ENCODE measurements around the gene TIRAP. TPM values are rescaled to one million over a fixed set of nuclear protein-coding genes. Genes with fewer than 3 reads are reported as not detected.

Gene TIRAP
- polyA plus RNA-seq, 2 donors: 2.8 to 4.1 TPM

DNA sequence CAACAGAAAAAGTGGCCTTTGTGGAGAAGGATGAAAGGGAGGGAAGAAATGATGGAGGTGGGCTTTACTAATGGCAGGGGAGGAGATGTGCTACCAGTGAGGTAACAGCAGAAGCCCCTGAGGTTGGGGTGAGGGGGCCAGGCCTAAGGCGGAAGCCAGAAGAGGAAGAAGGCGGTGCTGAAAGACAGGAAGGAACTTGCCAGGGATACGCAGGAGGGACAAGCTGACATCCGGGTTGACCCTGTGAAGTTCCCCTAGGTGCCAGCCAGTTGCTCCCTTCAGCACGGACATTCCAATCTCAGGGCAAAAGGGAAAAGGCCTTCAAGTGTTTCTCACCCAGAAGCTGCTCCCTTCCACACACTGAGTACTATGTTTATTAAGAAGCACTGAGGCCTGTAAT lies 2.3 kb upstream of the TIRAP start:
- Histone ChIP-seq H3K27ac (ENCODE audit: low read depth in 2 of 2, low read length in 1 of 2) (no peak overlapping the region), H3K4me3 (ENCODE audit: low read depth in 1 of 2, low read length in 2 of 2) (no peak overlapping the region), H3K4me1 (ENCODE audit: control insufficient read depth in 2 of 2, insufficient read depth in 2 of 2, low read length in 1 of 2) (peaks cover 3 to 5% of the 10 kb centered on the region in 2 donors), H3K36me3 (ENCODE audit: control insufficient read depth in 2 of 2, insufficient read depth in 2 of 2, low read length in 1 of 2) (peaks cover 0 to 11% of the 10 kb centered on the region in 2 donors), H3K9me3 (ENCODE audit: control insufficient read depth in 2 of 2, insufficient read depth in 1 of 2, low read depth in 1 of 2, low read length in 1 of 2) (no peaks in the 10 kb centered on the region), H3K27me3 (ENCODE audit: control insufficient read depth in 1 of 2, insufficient read depth in 2 of 2, low read length in 2 of 2) (no peaks in the 10 kb centered on the region)
- 60 to 71% methylated on average over 5 of the region's 5 CpGs for WGBS, 2 donors

- H3K36me3 ChIP-seq (ENCODE audit: control insufficient read depth in 2 of 2, insufficient read depth in 2 of 2, low read length in 1 of 2): peaks cover 0 to 5% of the 10 kb centered on the region in 2 donors
- H3K27ac ChIP-seq (ENCODE audit: low read depth in 2 of 2, low read length in 1 of 2): no peak overlapping the region
- no peaks in the 10 kb centered on the region for H3K27me3 ChIP-seq (ENCODE audit: control insufficient read depth in 1 of 2, insufficient read depth in 2 of 2, low read length in 2 of 2)
- WGBS, 2 donors: 81 to 86% methylated on average over 6 of the region's 6 CpGs
- H3K4me3 ChIP-seq (ENCODE audit: low read depth in 1 of 2, low read length in 2 of 2): no peak overlapping the region
- H3K4me1 ChIP-seq (ENCODE audit: control insufficient read depth in 2 of 2, insufficient read depth in 2 of 2, low read length in 1 of 2): peaks cover 3% of the 10 kb centered on the region in 2 donors
- H3K9me3 ChIP-seq (ENCODE audit: control insufficient read depth in 2 of 2, insufficient read depth in 1 of 2, low read depth in 1 of 2, low read length in 1 of 2): no peaks in the 10 kb centered on the region
Observed at GRCh38 chr11:126281245-126281644, 1.6 kb upstream of the TIRAP start.

DNA sequence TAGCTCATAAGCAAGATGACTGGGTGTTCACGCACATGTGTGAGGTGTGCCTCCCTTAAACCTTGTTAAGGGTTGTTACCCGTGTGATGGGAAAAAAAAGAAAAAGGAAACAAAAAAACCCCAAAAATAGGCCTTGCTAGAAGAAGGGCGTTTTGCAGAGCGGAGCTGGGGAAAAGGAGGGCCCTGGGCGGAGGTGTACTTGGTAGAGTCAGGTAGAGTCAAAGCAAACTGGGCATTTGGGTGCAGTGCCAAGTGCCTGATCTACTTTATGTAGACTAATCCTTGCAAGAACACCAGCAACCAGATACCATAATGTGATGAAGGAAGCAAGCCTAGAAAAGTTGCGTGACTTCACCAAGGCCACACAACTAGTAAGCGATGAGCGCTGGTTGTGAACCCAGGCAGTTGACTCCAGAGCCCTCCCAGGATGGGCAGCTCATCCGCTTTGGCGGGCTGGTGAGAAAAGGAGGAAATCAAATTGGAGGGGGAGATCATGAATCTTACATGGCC lies 1.2 kb upstream of the TIRAP start:
- Histone ChIP-seq H3K4me3 (ENCODE audit: low read depth in 1 of 2, low read length in 2 of 2) (no peak overlapping the region), H3K27me3 (ENCODE audit: control insufficient read depth in 1 of 2, insufficient read depth in 2 of 2, low read length in 2 of 2) (no peaks in the 10 kb centered on the region), H3K4me1 (ENCODE audit: control insufficient read depth in 2 of 2, insufficient read depth in 2 of 2, low read length in 1 of 2) (peaks cover 3% of the 10 kb centered on the region in 2 donors), H3K9me3 (ENCODE audit: control insufficient read depth in 2 of 2, insufficient read depth in 1 of 2, low read depth in 1 of 2, low read length in 1 of 2) (no peaks in the 10 kb centered on the region), H3K27ac (ENCODE audit: low read depth in 2 of 2, low read length in 1 of 2) (peak overlapping the region; percentile 36 to 91), H3K36me3 (ENCODE audit: control insufficient read depth in 2 of 2, insufficient read depth in 2 of 2, low read length in 1 of 2) (peaks cover 0 to 4% of the 10 kb centered on the region in 2 donors)
- 94% methylated on average over 10 of the region's 10 CpGs for WGBS, 2 donors

DNA sequence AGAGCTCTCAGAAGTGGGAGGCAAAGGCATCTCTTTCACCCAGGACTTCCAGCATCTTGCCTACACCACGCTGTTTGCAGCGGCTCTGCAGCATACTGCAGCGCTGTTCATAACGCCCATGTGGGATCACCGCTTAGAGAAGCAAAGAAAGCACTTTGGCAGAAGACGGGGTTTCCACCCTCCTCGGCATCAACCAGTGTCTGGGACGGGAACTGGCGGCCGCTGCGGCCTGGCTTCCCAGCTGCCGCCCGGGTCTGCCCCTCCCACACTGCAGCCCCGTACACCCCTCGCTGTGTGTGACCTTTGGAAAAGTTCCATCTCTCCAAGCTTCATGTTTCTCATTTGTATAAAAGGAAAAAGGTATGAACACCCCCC lies 545 bp upstream of the TIRAP start:
- H3K36me3 ChIP-seq (ENCODE audit: control insufficient read depth in 2 of 2, insufficient read depth in 2 of 2, low read length in 1 of 2): peaks cover 0 to 4% of the 10 kb centered on the region in 2 donors
- peak overlapping the region; percentile 68 to 84 for H3K4me3 ChIP-seq (ENCODE audit: low read depth in 1 of 2, low read length in 2 of 2)
- H3K27ac ChIP-seq (ENCODE audit: low read depth in 2 of 2, low read length in 1 of 2): peak overlapping the region; percentile 91 to 93
- H3K4me1 ChIP-seq (ENCODE audit: control insufficient read depth in 2 of 2, insufficient read depth in 2 of 2, low read length in 1 of 2): peaks cover 3% of the 10 kb centered on the region in 2 donors
- no peaks in the 10 kb centered on the region for H3K27me3 ChIP-seq (ENCODE audit: control insufficient read depth in 1 of 2, insufficient read depth in 2 of 2, low read length in 2 of 2)
- WGBS, 2 donors: 1 to 2% methylated on average over 15 of the region's 15 CpGs
- no peaks in the 10 kb centered on the region for H3K9me3 ChIP-seq (ENCODE audit: control insufficient read depth in 2 of 2, insufficient read depth in 1 of 2, low read depth in 1 of 2, low read length in 1 of 2)

- Histone ChIP-seq H3K36me3 (ENCODE audit: control insufficient read depth in 2 of 2, insufficient read depth in 2 of 2, low read length in 1 of 2) (peaks cover 0 to 2% of the 10 kb centered on the region in 2 donors), H3K27ac (ENCODE audit: low read depth in 2 of 2, low read length in 1 of 2) (no peak overlapping the region), H3K4me3 (ENCODE audit: low read depth in 1 of 2, low read length in 2 of 2) (no peak overlapping the region), H3K9me3 (ENCODE audit: control insufficient read depth in 2 of 2, insufficient read depth in 1 of 2, low read depth in 1 of 2, low read length in 1 of 2) (no peaks in the 10 kb centered on the region), H3K27me3 (ENCODE audit: control insufficient read depth in 1 of 2, insufficient read depth in 2 of 2, low read length in 2 of 2) (no peaks in the 10 kb centered on the region), H3K4me1 (ENCODE audit: control insufficient read depth in 2 of 2, insufficient read depth in 2 of 2, low read length in 1 of 2) (peaks cover 3% of the 10 kb centered on the region in 2 donors)
- 24 to 45% methylated on average over 6 of the region's 6 CpGs for WGBS, 2 donors
Observed at GRCh38 chr11:126284829-126285228, 1.9 kb downstream of the TIRAP start.

GRCh38 chr11:126288237-126288636 lies 5.3 kb downstream of the TIRAP start:
- H3K27me3 ChIP-seq (ENCODE audit: control insufficient read depth in 1 of 2, insufficient read depth in 2 of 2, low read length in 2 of 2): no peaks in the 10 kb centered on the region
- no peak overlapping the region for H3K27ac ChIP-seq (ENCODE audit: low read depth in 2 of 2, low read length in 1 of 2)
- WGBS, 2 donors: 84 to 86% methylated on average over 6 of the region's 6 CpGs
- H3K9me3 ChIP-seq (ENCODE audit: control insufficient read depth in 2 of 2, insufficient read depth in 1 of 2, low read depth in 1 of 2, low read length in 1 of 2): no peaks in the 10 kb centered on the region
- H3K36me3 ChIP-seq (ENCODE audit: control insufficient read depth in 2 of 2, insufficient read depth in 2 of 2, low read length in 1 of 2): peaks cover 15 to 16% of the 10 kb centered on the region in 2 donors
- H3K4me3 ChIP-seq (ENCODE audit: low read depth in 1 of 2, low read length in 2 of 2): no peak overlapping the region
- peaks cover 0 to 3% of the 10 kb centered on the region in 2 donors for H3K4me1 ChIP-seq (ENCODE audit: control insufficient read depth in 2 of 2, insufficient read depth in 2 of 2, low read length in 1 of 2)

DNA sequence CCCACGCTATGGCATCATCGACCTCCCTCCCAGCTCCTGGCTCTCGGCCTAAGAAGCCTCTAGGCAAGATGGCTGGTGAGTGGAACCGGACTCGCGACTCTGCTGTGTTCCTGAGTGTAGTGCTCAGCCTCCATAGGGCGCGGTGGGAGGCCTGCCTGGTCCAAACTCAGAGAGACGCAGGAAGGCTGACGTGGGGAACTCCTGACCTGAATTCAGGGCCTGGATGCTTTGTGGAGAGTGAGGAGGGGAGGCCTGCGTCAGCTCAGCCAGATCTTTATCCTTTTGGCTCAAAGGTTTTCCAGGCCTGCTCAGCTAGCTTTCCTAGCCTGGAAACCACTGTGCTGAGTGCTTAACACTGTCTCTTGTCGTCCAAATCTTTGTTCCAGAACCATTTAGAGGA lies 8.0 kb downstream of the TIRAP start:
- Histone ChIP-seq H3K4me3 (ENCODE audit: low read depth in 1 of 2, low read length in 2 of 2) (no peak overlapping the region), H3K4me1 (ENCODE audit: control insufficient read depth in 2 of 2, insufficient read depth in 2 of 2, low read length in 1 of 2) (no peaks in the 10 kb centered on the region), H3K27me3 (ENCODE audit: control insufficient read depth in 1 of 2, insufficient read depth in 2 of 2, low read length in 2 of 2) (no peaks in the 10 kb centered on the region), H3K9me3 (ENCODE audit: control insufficient read depth in 2 of 2, insufficient read depth in 1 of 2, low read depth in 1 of 2, low read length in 1 of 2) (no peaks in the 10 kb centered on the region), H3K36me3 (ENCODE audit: control insufficient read depth in 2 of 2, insufficient read depth in 2 of 2, low read length in 1 of 2) (peaks cover 19 to 20% of the 10 kb centered on the region in 2 donors), H3K27ac (ENCODE audit: low read depth in 2 of 2, low read length in 1 of 2) (no peak overlapping the region)
- WGBS, 2 donors: 83 to 84% methylated on average over 12 of the region's 12 CpGs

DNA sequence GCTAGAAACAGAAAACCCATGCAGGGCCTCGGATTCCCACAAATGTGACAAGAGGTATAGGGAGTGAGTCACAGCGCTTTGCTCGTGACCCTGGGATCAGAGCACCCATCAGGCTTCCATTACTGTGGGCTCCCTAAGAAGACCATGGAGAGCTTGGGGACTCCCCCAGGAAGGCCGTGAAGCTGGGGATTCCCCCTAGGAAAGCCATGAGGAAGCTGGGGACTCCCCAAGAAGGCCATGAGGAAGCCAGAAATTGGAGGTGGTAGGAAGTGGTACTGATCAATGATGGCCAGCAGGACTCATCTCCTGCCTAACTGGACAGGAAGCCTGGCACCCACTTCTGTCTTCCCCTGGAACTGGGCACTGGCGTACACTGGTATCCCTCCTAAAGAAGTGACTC lies 10.8 kb downstream of the TIRAP start:
- no peak overlapping the region for H3K4me3 ChIP-seq (ENCODE audit: low read depth in 1 of 2, low read length in 2 of 2)

DNA sequence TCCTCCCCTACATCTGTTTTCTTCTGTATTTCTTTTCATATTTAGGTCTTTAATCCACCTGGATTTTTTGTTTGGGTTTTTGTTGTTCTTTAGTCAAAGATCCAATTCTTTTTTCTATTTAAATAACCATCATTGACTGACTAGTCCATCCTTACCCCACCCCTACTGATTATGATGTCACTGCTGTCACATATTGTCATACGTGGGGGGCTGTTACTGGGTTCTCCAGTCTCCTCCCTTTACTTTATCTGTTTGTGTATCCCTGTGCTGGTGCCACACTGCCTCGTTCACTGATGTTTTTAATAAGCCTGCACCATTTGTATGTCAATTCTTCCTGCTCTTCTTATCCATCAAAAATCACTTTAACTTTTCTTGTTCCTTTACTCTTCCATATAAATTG lies 14.1 kb downstream of the TIRAP start:
- WGBS, 2 donors: 57 to 76% methylated on average over 2 of the region's 2 CpGs
- Histone ChIP-seq H3K27ac (ENCODE audit: low read depth in 2 of 2, low read length in 1 of 2) (no peak overlapping the region), H3K9me3 (ENCODE audit: control insufficient read depth in 2 of 2, insufficient read depth in 1 of 2, low read depth in 1 of 2, low read length in 1 of 2) (no peaks in the 10 kb centered on the region), H3K36me3 (ENCODE audit: control insufficient read depth in 2 of 2, insufficient read depth in 2 of 2, low read length in 1 of 2) (peaks cover 10 to 12% of the 10 kb centered on the region in 2 donors), H3K4me1 (ENCODE audit: control insufficient read depth in 2 of 2, insufficient read depth in 2 of 2, low read length in 1 of 2) (no peaks in the 10 kb centered on the region), H3K4me3 (ENCODE audit: low read depth in 1 of 2, low read length in 2 of 2) (no peak overlapping the region), H3K27me3 (ENCODE audit: control insufficient read depth in 1 of 2, insufficient read depth in 2 of 2, low read length in 2 of 2) (no peaks in the 10 kb centered on the region)

More for the DNA sequence above, 10.8 kb downstream of the TIRAP start:
- Histone ChIP-seq H3K27me3 (ENCODE audit: control insufficient read depth in 1 of 2, insufficient read depth in 2 of 2, low read length in 2 of 2) (no peaks in the 10 kb centered on the region), H3K36me3 (ENCODE audit: control insufficient read depth in 2 of 2, insufficient read depth in 2 of 2, low read length in 1 of 2) (peaks cover 19 to 20% of the 10 kb centered on the region in 2 donors), H3K9me3 (ENCODE audit: control insufficient read depth in 2 of 2, insufficient read depth in 1 of 2, low read depth in 1 of 2, low read length in 1 of 2) (no peaks in the 10 kb centered on the region), H3K27ac (ENCODE audit: low read depth in 2 of 2, low read length in 1 of 2) (no peak overlapping the region), H3K4me1 (ENCODE audit: control insufficient read depth in 2 of 2, insufficient read depth in 2 of 2, low read length in 1 of 2) (no peaks in the 10 kb centered on the region)
- 80 to 81% methylated on average over 5 of the region's 5 CpGs for WGBS, 2 donors

All from esophagus (tissue), 2 donors.